Retina (tissue), 1 donor: ENCODE measurements around the gene NHSL1.

Source experiments
- DNase-seq: peaks from one replicate; pipeline ENCODE4 v3.0.0-alpha.2; 2016

The NHSL1 gene

GRCh38 chr6:138492113-138492512, 7.2 kb downstream of the NHSL1 start:
- DNase-seq = no peak

- DNase-seq = no peak
These were observed 8.3 kb downstream of the NHSL1 start for GRCh38 chr6:138491017-138491416.

GRCh38 chr6:138489846-138490245, 9.4 kb downstream of the NHSL1 start:
- DNase-seq = no peak

- no peak for DNase-seq
These were observed 12.1 kb downstream of the NHSL1 start for GRCh38 chr6:138487102-138487604.

GRCh38 chr6:138486249-138487101, 12.8 kb downstream of the NHSL1 start:
- no peak for DNase-seq

- DNase-seq = no peak
These were observed 13.6 kb downstream of the NHSL1 start for GRCh38 chr6:138485586-138486248.

- peak; percentile 52 for DNase-seq
These were observed 14.2 kb downstream of the NHSL1 start for GRCh38 chr6:138485005-138485545.

- no peak for DNase-seq
These were observed 15.1 kb downstream of the NHSL1 start for GRCh38 chr6:138484018-138484731.

- no peak for DNase-seq
These were observed 16.5 kb downstream of the NHSL1 start for GRCh38 chr6:138482816-138483215.

- no peak for DNase-seq
These were observed 18.9 kb downstream of the NHSL1 start for GRCh38 chr6:138480279-138480949.

- no peak for DNase-seq
These were observed 21.3 kb downstream of the NHSL1 start for GRCh38 chr6:138477913-138478539.

GRCh38 chr6:138476116-138476515, 23.2 kb downstream of the NHSL1 start:
- no peak for DNase-seq

- no peak for DNase-seq
These were observed 26.1 kb downstream of the NHSL1 start for GRCh38 chr6:138473144-138473543.

GRCh38 chr6:138468320-138469015, 30.8 kb downstream of the NHSL1 start:
- DNase-seq = no peak

GRCh38 chr6:138467901-138468300, 31.4 kb downstream of the NHSL1 start:
- DNase-seq = no peak

GRCh38 chr6:138465007-138465645, 34.2 kb downstream of the NHSL1 start:
- no peak for DNase-seq

GRCh38 chr6:138464085-138464484, 35.2 kb downstream of the NHSL1 start:
- no peak for DNase-seq

GRCh38 chr6:138461647-138462046, 37.6 kb downstream of the NHSL1 start:
- DNase-seq = no peak

GRCh38 chr6:138456401-138456790, 42.9 kb downstream of the NHSL1 start:
- no peak for DNase-seq

GRCh38 chr6:138455746-138456400, 43.4 kb downstream of the NHSL1 start:
- no peak for DNase-seq
